Measurements from ENCODE around the gene ZC3H14. TPM values are rescaled to one million over a fixed set of nuclear protein-coding genes. Genes with fewer than 3 reads are reported as not detected.
A peak's percentile ranks its signal among the peaks of the same experiment; 100 is the strongest.

ZC3H14 gene
- total and polyA plus RNA-seq, 2 donors (not counting 1 experiment from before 2014, with no cell fraction given), result 31.1 to 47.0 TPM

GRCh38 chr14:88667555-88668273 is 104.9 kb downstream of the ZC3H14 start:
- TF ChIP-seq EZH2 (IDR thresholded peaks at IDR 0.05; ENCODE audit: borderline replicate concordance, insufficient read depth, low read depth, low read length, poor library complexity, severe bottlenecking) (no peak), CTCF (IDR thresholded peaks at IDR 0.05) (peak; percentile 92)
- no peaks in the 10 kb centered on the region for H3K27me3 Mint-ChIP-seq
- H3K36me3 ChIP-seq (replicated peaks in 1 of 2; ENCODE audit: control extremely low read depth in 1 of 2, control insufficient read depth in 1 of 2, extremely low read depth in 1 of 2, insufficient read depth in 2 of 2, low read length in 1 of 2), result no peaks in the 10 kb centered on the region
- H3K9me3 Mint-ChIP-seq (ENCODE audit: insufficient read depth), result no peaks in the 10 kb centered on the region
- POLR2A ChIA-PET, result interaction anchor here (0.6 kb wide), 1 partner anchor 1231 kb away, joined by 4 read pairs; no protein-coding TSS in a partner anchor
- CTCF ChIA-PET, result interaction anchor here (0.6 to 4.2 kb wide), 25 partner anchors 10 to 1247 kb away, joined by 3 to 77 read pairs (median 4); partner anchors contain the start of gene EML5
- DNase-seq (peak; percentile 82), ATAC-seq (ENCODE audit: low read depth) (peak; percentile 87)
- H3K79me2 ChIP-seq (ENCODE audit: control insufficient read depth, insufficient read depth, low read length), result no peaks in the 10 kb centered on the region
- no peaks in the 10 kb centered on the region for H3K27me3 ChIP-seq (replicated peaks in 1 of 4; ENCODE audit: control extremely low read depth in 1 of 4, control insufficient read depth in 3 of 4, insufficient read depth in 4 of 4, low read length in 3 of 4)
- peaks cover 20% of the 10 kb centered on the region for H3K4me1 Mint-ChIP-seq
- peak overlapping the region; percentile 30 for H3K9ac ChIP-seq (ENCODE audit: low read length)
- H4K20me1 ChIP-seq (ENCODE audit: control insufficient read depth, insufficient read depth, low read length, poor library complexity, severe bottlenecking), result no peaks in the 10 kb centered on the region
- H3K4me3 ChIP-seq (ENCODE audit: control extremely low read depth in 1 of 5, extremely low read depth in 1 of 5, insufficient read depth in 1 of 5, low read depth in 2 of 5, low read length in 4 of 5), result peak overlapping the region in 2 of 5 experiments; percentile 3 to 31
- peak overlapping the region; percentile 59 for H3K27ac Mint-ChIP-seq
- H3K27ac ChIP-seq (ENCODE audit: low read length in 2 of 2), result peak overlapping the region; percentile 28 to 58
- peak overlapping the region; percentile 64 for H3K4me2 ChIP-seq (replicated peaks; ENCODE audit: low read depth, low read length, poor library complexity, severe bottlenecking)
- H2AFZ ChIP-seq (ENCODE audit: insufficient read depth, low read depth, low read length, poor library complexity, severe bottlenecking), result peak overlapping the region; percentile 37
- H3K4me3 Mint-ChIP-seq, result peak overlapping the region; percentile 66
- intact Hi-C loops (cut with micrococcal nuclease), result loop anchor here (1.0 to 10.0 kb wide), 6 partner anchors 125 to 1250 kb away; partner anchors contain the start of gene EML5
- peaks cover 22 to 24% of the 10 kb centered on the region in 2 donors for H3K4me1 ChIP-seq (ENCODE audit: control insufficient read depth in 2 of 2, insufficient read depth in 2 of 2, low read length in 2 of 2)
- WGBS (ENCODE audit: insufficient coverage), result 61% methylated on average over 4 of the region's 4 CpGs
- H3K9me3 ChIP-seq (ENCODE audit: control extremely low read depth in 1 of 3, control insufficient read depth in 2 of 3, insufficient read depth in 1 of 3, low read length in 2 of 3), result no peaks in the 10 kb centered on the region
